Measurements from ENCODE around the gene LASP1NB.
A peak's percentile ranks its signal among the peaks of the same experiment; 100 is the strongest.

LASP1NB gene

GRCh38 chr17:38959508-38959907, 34.1 kb downstream of the LASP1NB start:
- 66 to 74% methylated on average over 3 of the region's 3 CpGs for whole genome bisulfite sequencing, 2 donors
- no peaks in the 10 kb centered on the region for H3K4me1 ChIP-seq
- H3K4me3 ChIP-seq, result no peak overlapping the region
- ATAC-seq (ENCODE audit: low FRiP score in 2 of 2), result no peak
- DNase-seq, result no peak
- no peak for TF ChIP-seq CTCF (IDR thresholded peaks at IDR 0.05)
- TF ChIP-seq POLR2AphosphoS5 (IDR thresholded peaks at IDR 0.05), result no peak
- TF ChIP-seq EP300 (IDR thresholded peaks at IDR 0.05), result no peak
- no peak for TF ChIP-seq POLR2A (IDR thresholded peaks at IDR 0.05)
- H3K36me3 ChIP-seq, result no peaks in the 10 kb centered on the region
- no peaks in the 10 kb centered on the region for H3K9me3 ChIP-seq
- no peaks in the 10 kb centered on the region for H3K27me3 ChIP-seq
- no peak overlapping the region for H3K27ac ChIP-seq

GRCh38 chr17:38960402-38960801, 35.0 kb downstream of the LASP1NB start:
- no peaks in the 10 kb centered on the region for H3K36me3 ChIP-seq
- no peak for TF ChIP-seq POLR2AphosphoS5 (IDR thresholded peaks at IDR 0.05)
- TF ChIP-seq POLR2A (IDR thresholded peaks at IDR 0.05), result no peak
- no peak for TF ChIP-seq EP300 (IDR thresholded peaks at IDR 0.05)
- WGBS, 2 donors, result 71 to 87% methylated on average over 5 of the region's 5 CpGs

GRCh38 chr17:38961413-38961812, 36.0 kb downstream of the LASP1NB start:
- H3K4me3 ChIP-seq, result no peak overlapping the region
- no peaks in the 10 kb centered on the region for H3K36me3 ChIP-seq
- no peak overlapping the region for H3K27ac ChIP-seq
- 49 to 70% methylated on average over 4 of the region's 4 CpGs for WGBS, 2 donors
- DNase-seq, result no peak
- no peaks in the 10 kb centered on the region for H3K27me3 ChIP-seq
- ATAC-seq (ENCODE audit: low FRiP score in 2 of 2), result no peak
- no peak for TF ChIP-seq POLR2A (IDR thresholded peaks at IDR 0.05)
- no peak for TF ChIP-seq POLR2AphosphoS5 (IDR thresholded peaks at IDR 0.05)
- no peak for TF ChIP-seq EP300 (IDR thresholded peaks at IDR 0.05)
- no peak for TF ChIP-seq CTCF (IDR thresholded peaks at IDR 0.05)
- no peaks in the 10 kb centered on the region for H3K9me3 ChIP-seq
- no peaks in the 10 kb centered on the region for H3K4me1 ChIP-seq

More at GRCh38 chr17:38960402-38960801, 35.0 kb downstream of the LASP1NB start:
- no peak overlapping the region for H3K27ac ChIP-seq
- no peaks in the 10 kb centered on the region for H3K9me3 ChIP-seq
- no peaks in the 10 kb centered on the region for H3K4me1 ChIP-seq
- DNase-seq, result no peak
- H3K4me3 ChIP-seq, result no peak overlapping the region
- ATAC-seq (ENCODE audit: low FRiP score in 2 of 2), result no peak
- no peaks in the 10 kb centered on the region for H3K27me3 ChIP-seq

- no peaks in the 10 kb centered on the region for H3K27me3 ChIP-seq
- 27 to 33% methylated on average over 8 to 21 of the region's 21 CpGs for WGBS, 2 donors
- DNase-seq (peak; percentile 80 to 95), ATAC-seq (ENCODE audit: low FRiP score in 2 of 2) (peak; percentile 97 to 100)
- peaks cover 0 to 4% (median 2%) of the 10 kb centered on the region in 4 donors for H3K4me1 ChIP-seq
- peak within 1 kb of the TSS in 3 of 4 donors; percentile 9 to 41 (median 30) for H3K4me3 ChIP-seq
- TF ChIP-seq POLR2AphosphoS5 (IDR thresholded peaks at IDR 0.05) (peak in 1 of 2 donors; percentile 44), POLR2A (IDR thresholded peaks at IDR 0.05) (peak in 2 of 4 donors; percentile 55 to 67), CTCF (IDR thresholded peaks at IDR 0.05) (peak in 3 of 6 experiments; percentile 19 to 20 (median 20)), EP300 (IDR thresholded peaks at IDR 0.05) (no peak)
- H3K27ac ChIP-seq, result peak within 1 kb of the TSS; percentile 54 to 82 (median 68)
- no peaks in the 10 kb centered on the region for H3K9me3 ChIP-seq
- H3K36me3 ChIP-seq, result no peaks in the 10 kb centered on the region
These were observed 41.9 kb downstream of the LASP1NB start, which contains the start of gene FBXO47 for GRCh38 chr17:38967290-38967738. Gene FBXO47 (minus strand): TSS chr17:38967403. CDS start chr17:38963025, 4,378 bp downstream.

- TF ChIP-seq EP300 (IDR thresholded peaks at IDR 0.05) (no peak), CTCF (IDR thresholded peaks at IDR 0.05) (no peak), POLR2A (IDR thresholded peaks at IDR 0.05) (no peak), POLR2AphosphoS5 (IDR thresholded peaks at IDR 0.05) (no peak)
- 77 to 80% methylated on average over 4 of the region's 4 CpGs for WGBS, 2 donors
- DNase-seq, result no peak
- H3K4me1 ChIP-seq, result peaks cover 0 to 4% (median 2%) of the 10 kb centered on the region in 4 donors
- no peak overlapping the region for H3K4me3 ChIP-seq
- H3K27me3 ChIP-seq, result no peaks in the 10 kb centered on the region
- no peak overlapping the region for H3K27ac ChIP-seq
- no peaks in the 10 kb centered on the region for H3K9me3 ChIP-seq
- no peaks in the 10 kb centered on the region for H3K36me3 ChIP-seq
- no peak for ATAC-seq (ENCODE audit: low FRiP score in 2 of 2)
These were observed 43.9 kb downstream of the LASP1NB start for GRCh38 chr17:38969281-38969680.

Data from upper lobe of left lung (tissue), 6 donors.